NCI-H187 treated with DMSO at 0.1 percent for 48 hours (cell line): ENCODE measurements around the gene PAX7.

Experiments
- DNase-seq: peaks from one replicate; lab custom pipeline; 2025; lab: John Stamatoyannopoulos, UW

PAX7 gene

GRCh38 chr1:18795002-18795689, 164.5 kb downstream of the PAX7 start:
- DNase-seq = no peak

GRCh38 chr1:18796950-18797349, 166.3 kb downstream of the PAX7 start:
- DNase-seq = no peak
